ENCODE measurements around the gene PEX11B.

- TF ChIP-seq CTCF (IDR thresholded peaks at IDR 0.05; ENCODE audit: extremely low read depth in 1 of 2, insufficient read depth in 1 of 2, low read depth in 1 of 2, low read length in 2 of 2), result no peak
- no peak for TF ChIP-seq EZH2 (IDR thresholded peaks at IDR 0.05; ENCODE audit: borderline replicate concordance, low read depth, low read length, severe bottlenecking)
These were observed 46.0 kb upstream of the PEX11B start, which contains the start of the genes ANKRD34A and POLR3GL for GRCh38 chr1:145964328-145965118.

Measured in endothelial cell of umbilical vein (primary cell).